GM21723 (cell line): ENCODE data around the gene TLR10.
"Not testable (repeated sequence)": the region's sequence is repeated elsewhere in the genome, so short reads cannot be mapped to it uniquely, and the experiment has no call there.

Source experiments
- ATAC-seq: cut with Tn5 transposase; IDR thresholded peaks from one replicate; pipeline ENCODE4 v1.9.1; 2021; ENCODE audit warnings: mild to moderate bottlenecking, moderate library complexity; ENCODE audit not compliant: unreplicated experiment

TLR10 gene, protein sequence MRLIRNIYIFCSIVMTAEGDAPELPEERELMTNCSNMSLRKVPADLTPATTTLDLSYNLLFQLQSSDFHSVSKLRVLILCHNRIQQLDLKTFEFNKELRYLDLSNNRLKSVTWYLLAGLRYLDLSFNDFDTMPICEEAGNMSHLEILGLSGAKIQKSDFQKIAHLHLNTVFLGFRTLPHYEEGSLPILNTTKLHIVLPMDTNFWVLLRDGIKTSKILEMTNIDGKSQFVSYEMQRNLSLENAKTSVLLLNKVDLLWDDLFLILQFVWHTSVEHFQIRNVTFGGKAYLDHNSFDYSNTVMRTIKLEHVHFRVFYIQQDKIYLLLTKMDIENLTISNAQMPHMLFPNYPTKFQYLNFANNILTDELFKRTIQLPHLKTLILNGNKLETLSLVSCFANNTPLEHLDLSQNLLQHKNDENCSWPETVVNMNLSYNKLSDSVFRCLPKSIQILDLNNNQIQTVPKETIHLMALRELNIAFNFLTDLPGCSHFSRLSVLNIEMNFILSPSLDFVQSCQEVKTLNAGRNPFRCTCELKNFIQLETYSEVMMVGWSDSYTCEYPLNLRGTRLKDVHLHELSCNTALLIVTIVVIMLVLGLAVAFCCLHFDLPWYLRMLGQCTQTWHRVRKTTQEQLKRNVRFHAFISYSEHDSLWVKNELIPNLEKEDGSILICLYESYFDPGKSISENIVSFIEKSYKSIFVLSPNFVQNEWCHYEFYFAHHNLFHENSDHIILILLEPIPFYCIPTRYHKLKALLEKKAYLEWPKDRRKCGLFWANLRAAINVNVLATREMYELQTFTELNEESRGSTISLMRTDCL

DNA sequence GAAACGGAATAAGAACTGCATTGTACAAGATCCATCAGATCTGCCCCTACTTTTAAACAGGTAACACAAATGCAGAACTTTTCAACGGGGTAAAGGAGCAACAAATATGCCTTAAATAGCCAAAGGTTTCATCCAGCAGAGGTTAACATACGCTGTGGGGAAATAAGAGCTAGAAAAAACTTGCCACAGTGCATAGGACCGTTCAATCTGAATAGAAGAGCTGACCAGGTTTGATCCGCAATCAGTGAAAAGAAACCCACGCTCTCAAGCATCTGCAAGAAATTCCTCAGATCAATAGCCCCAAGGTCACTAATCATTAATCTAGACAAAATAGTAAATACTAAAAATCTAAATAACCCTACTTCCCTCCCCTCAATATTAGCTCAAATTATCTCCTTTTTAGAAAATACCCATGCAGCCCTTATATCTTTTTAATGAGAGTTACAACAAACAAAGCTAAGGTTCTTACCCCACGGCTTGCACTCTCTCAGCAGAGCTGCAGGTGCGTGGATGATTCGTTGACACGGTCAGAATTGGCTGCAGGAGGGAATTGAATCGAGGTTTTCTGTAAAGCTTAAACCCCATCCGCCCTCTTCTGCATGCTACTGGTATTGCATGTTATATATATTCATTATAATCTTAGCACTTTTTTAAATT, at the start of gene TLR10:
TLR10 (minus strand) TSS at position 539 of the 657 bp plus-strand sequence. CDS start 7,400 bp downstream, outside the sequence.
- ATAC-seq = peak; percentile 69

DNA sequence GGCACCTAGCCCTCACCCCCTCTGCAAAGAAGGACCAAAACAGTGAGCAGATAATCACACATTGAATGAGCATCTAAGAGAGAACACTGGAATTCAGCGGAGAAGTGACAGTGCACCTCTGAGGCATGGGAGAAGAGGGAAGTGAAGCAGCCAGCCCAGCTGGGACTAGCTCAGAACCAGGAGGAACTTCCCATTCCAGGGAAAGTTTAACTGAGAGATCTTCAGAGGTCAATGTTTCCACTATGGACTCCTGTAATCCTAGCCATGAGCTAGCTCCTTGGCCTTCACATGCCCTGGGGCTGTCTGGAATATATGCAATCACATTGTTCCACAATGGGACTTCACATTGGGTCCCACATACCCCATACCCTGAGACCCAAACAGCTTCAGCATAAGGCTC, 49.4 kb upstream of the TLR10 start:
- no peak for ATAC-seq

DNA sequence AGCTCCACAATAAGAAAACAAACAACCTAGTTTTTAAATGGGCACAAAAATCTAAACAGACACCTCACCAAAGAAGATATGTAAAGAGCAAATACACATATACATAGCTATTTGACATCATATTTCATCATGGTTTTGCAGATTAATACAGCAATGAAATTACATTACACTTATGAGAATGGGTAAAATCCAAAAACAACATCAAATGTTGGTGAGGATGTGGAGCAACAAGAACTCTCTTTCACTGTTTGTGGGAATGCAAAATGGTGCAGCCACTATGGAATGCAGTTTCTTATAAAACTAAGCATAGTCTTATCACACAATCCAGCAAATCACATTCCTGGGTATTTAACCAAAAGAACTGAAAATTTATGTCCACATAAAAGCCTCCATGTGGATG, 48.9 kb upstream of the TLR10 start:
- ATAC-seq = no peak

DNA sequence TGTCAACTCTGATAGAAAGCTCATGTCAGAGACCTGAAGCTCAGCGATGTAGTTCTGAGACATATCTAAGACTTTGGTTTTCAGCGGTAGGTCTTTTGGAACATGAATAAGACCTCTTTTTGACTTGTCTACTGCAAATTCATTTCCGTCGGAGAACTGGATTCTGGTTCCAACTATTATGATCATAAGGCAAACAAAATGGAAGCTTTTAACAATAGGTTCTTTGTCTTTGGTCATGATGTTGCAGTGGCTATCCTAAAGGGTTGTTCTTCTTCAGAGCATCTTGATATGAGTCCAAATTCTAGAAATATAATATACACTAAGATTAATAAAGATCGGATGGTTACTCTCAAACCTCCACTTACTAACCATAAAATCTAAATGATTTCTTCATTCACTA, 46.4 kb upstream of the TLR10 start:
- ATAC-seq = no peak

DNA sequence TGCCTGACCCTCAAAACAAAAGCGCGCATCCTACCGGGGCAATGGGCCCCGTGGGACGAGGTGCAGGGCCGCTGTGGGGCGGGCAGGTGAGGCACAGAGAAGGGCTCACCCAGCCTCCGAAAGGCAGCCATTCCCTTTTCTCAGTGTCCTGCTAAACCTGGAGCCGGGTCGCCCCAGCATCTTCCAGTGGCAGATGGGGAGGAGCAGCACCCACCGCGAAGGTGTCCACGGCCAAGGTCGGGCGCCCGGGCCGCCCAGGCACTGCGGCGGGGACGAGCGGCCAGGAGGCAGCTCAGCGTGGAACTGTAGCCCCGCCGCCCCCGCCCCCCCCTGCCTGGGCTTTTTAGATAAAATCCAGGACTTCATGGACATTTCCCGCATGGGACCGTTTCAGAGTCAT, 41.0 kb upstream of the TLR10 start:
- no peak for ATAC-seq

DNA sequence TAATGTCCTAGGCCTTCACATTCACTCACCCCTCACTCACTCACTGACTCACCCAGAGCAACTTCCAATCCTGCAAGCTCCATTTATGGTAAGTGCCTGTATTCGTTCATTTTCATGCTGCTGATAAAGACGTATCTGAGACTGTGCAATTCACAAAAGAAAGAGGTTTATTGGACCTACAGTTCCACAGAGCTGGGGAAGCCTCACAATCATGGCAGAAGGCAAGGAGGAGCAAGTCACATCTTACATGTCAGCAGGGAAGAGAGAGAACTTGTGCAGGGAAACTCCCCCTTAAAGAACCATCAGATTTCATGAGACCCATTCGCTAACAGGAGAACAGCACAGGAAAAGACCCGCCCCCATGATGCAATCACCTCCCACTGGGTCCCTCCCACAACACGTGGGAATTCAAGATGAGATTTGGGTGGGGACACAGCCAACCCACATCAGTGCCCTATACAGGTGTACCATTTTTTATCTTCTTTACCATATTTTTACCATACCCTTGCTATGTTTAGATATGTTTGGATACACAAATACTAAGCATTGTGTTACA, 40.0 kb upstream of the TLR10 start:
- no peak for ATAC-seq

DNA sequence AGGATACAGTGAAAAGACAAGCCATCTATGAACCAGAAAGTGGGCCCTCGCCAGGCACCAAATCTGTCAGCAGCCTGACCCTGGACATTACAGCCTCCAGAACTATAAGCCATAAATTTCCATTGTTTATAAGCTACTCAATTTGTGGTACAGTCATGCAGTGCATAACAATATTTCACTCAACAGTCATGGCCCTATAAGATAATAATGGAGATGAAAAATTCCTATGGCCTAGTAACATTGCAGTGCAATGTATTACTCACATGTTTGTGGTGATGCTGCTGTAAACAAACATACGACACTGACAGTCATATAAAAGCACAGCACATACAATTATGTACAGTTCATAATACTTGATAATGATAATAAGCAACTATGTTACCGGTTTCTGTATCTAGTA, 38.9 kb upstream of the TLR10 start:
- no peak for ATAC-seq

DNA sequence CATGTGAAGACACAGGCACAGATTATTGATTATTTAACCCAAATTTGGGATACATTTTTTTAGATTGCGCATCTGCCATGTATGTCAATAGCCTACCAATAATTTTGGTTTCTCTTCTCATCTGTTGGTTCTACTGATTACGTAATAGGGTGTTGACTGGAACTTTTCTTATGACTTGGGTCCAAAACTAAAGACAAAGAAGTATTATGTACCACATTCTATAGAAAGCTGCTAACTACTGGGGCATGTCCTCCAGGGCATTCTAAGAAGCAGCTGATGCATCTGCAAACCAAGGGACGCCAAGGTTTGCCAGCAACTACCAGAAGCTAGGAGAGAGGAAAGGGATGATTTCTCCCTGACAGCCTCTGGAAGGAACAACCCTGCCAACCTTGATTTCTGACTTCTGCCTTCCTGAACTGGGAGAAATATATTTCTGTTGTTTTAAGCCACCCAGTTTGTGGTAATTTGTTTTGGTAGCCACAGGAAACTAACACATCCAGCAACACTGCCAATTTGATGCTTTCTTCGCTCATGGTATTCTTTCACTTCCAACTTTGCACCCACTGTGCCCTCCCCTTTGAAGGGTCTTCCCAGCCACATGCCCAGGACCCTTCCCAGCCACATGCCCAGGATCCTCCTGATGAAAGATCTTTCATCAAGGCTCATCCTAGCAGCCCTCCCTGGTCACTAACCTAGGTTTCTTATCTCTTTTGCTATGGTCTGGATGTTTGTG, 37.7 kb upstream of the TLR10 start:
- ATAC-seq = peak; percentile 59

DNA sequence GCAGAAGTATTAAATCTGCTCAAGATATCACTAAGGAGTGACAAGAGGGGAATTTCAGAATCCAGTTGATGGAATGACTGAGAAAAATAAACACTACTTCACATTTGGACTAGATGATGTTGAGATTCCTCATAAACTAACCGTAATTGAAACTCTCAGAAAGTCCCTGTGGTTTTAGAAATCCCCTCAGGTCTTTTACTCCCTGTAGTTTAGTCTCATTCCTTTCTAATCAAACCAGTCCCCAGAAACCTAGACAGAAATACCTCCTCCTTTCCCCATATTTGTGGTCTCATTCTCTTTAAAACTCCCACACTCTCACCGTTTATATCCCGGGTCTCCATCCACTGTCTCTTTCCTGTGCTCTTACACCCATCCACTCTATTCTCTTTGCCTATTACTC, 36.8 kb upstream of the TLR10 start:
- no peak for ATAC-seq

DNA sequence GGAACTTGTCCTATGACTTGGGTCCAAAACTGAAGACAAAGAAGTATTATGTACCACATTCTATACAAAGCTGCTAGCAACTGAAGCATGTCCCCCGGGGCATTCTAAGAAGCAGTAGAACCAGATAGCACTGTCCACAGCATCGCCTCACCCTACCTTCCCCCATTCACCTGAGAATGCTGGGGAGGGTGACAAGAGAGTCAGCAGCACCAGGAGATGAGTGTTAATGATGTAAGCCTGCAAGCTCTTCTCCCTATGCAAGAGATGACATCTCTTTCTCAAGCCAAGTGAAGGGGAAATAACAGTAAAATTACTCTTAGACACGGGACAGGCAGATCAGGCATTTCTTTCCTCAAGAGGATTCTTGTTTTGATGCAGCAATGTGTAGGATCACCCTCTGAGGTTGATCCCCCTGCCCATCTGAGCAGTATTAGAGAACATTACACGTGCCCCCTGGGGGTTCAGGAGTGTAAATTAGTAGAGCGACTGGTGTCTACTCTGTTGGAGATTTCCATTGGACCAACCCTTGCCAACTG, 35.7 kb upstream of the TLR10 start:
- ATAC-seq = peak; percentile 50

DNA sequence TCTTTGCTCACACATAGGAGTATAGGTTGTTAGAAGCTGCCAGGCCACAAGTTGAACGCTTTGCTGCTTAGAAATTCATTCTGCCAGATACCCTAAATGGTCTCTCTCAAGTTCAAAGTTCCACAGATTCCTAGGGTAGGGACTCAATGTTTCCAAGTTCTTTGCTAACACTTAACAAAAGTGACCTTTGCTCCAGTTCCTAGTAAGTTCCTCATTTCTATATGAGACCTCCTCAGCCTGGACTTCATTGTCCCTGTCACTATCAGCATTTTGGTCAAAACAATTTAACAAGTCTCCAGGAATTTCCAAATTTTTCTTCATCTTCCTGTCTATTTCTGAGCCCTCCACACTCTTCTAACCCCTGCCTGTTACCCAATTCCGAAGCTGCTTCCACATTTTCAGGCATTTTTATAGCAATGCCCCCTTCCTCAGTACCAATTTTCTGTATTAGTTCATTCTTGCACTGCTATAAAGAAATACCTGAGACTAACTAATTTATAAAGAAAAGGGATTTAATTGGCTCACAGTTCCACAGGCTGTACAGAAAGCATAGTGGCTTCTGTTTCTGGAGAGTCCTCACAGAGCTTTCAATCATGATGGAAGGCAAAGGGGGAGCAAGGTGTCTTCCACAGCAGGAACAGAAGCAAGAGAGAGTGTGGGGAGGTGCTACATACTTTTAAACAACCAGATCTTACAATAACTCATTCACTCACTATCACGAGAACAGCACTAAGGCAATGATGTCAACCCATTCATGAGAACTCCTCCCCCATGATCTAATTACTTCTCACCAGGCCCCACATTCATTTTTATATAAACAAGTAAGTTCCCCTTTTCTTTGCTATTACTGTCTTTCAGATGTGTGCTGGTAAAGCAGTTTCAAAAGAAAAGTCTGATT, 33.3 kb upstream of the TLR10 start:
- ATAC-seq = no peak

DNA sequence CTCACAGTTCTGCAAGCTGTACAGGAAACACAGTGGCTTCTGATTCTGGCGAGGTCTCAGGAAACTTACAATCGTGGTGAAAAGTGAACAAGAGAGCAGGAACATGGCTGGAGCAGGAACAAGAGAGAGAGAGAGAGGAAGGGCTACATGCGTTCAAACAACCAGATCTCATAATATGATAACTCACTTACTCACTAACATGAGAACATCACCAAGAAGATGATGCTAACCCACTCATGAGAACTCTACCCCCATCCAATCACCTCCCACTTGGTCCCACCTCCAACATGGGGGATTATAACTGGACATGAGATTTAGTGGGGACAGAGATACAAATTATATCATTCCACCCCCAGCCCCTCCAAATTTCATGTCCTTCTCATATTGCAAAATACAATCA, 31.6 kb upstream of the TLR10 start:
- ATAC-seq = no peak

DNA sequence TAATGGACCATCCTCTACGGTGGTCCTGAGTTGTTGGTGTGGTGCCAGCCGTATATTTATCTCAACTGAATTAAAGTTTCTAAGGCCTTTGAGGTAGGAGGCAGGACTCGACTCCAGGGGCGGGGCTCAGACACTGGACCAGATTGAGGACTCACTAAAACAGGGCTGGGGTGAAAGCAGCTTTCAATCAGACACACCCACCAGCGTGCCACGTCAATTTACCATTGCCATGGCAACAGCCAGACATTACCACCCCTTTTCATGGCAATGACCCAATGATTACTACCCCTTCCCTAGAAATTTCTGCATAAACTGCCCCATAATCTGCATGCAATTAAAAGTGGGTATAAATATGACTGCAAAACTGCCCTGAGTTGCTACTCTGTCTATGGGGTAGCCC, 28.5 kb upstream of the TLR10 start:
- ATAC-seq = no peak

DNA sequence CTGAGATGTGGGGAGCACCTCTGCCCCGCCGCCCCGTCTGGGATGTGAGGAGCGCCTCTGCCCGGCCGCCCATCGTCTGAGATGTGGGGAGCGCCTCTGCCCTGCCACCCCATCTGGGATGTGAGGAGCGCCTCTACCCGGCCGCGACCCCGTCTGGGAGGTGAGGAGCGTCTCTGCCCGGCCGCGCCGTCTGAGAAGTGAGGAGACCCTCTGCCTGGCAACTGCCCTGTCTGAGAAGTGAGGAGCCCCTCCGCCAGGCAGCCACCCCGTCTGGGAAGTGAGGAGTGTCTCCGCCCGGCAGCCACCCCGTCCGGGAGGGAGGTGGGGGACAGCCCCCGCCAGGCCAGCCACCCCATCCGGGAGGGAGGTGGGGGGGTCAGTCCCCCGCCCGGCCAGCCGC, 24.7 kb upstream of the TLR10 start:
- not testable (repeated sequence) for ATAC-seq

DNA sequence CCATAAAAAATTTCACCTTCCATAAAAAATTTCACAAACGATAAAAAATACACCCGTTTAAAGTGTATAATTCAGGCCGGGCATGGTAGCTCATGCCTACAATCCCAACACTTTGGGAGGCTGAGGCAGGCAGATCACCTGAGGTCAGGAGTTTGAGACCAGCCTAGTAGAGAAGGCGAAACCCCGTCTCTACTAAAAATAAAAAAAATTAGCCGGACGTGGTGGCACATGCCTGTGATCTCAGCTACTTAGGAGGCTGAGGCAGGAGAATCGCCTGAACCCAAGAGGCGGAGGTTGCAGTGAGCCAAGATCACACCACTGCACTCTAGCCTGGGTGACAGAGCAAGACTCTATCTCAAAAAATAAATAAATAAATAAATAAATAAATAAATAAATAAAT, 23.5 kb upstream of the TLR10 start:
- not testable (repeated sequence) for ATAC-seq

DNA sequence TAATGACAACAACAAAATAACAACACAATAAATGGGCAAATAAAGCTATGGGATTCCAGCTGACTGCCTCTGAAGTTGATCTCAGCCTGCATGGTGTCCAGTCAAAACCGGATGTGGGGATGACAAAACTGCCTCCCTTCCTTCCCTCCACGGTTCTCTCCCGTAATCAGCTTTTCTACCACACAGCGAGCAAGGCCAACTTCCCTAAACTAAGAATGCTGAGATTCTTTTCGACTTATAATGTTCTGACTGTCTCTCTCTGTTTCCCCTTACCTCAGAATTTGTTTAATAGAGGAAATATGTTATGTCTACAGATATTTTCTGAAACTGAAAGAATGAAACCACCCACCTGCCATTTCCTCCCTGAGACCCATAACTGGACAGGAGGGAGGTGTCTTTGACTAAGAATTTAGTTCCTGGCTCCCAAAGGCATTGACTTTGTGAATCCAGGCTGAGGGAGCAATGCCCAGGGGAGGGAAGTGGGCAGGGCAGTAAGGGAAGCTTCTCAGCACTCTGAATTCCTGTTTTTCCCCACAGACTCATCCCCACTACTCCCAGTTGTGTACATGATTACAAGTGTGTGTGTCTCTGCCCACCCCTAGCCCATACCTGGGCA, 22.8 kb upstream of the TLR10 start:
- ATAC-seq = peak; percentile 83

DNA sequence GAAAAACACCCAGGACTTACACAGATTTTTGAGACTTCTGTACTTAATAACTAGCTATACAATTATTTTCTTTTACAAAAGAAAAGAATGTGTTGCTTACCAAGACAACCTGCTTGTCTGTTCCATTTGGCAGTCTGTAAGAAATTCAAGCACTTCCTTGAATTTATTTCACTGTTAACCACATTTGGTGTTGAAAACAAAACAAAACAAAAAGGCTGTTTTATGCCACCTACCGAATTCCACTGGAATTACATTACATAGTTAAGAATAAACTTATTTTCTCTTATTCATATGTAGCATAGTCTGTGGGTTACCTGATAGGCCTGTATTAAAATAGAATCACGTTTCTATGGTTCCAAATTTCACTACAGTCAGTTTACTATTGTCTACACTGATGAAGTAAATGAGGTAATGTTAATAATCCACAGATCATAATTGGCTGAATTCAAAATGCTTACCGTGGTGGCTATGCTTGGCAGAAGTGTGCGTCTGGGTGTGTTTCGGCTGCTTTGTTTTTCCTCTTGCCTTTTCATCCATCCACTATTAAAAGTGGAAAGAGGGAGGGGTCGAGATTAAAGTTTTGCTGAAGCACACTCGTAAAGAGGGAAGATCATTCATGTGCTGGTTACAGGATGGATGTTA, 22.0 kb upstream of the TLR10 start, which contains the start of gene TLR1:
TLR1 (minus strand) TSS at position 138 of the 642 bp plus-strand sequence. CDS start 5,960 bp downstream, outside the sequence.
- peak; percentile 28 for ATAC-seq
